GM18907 (cell line): ENCODE data around the gene SHTN1.

Experiments used
- ATAC-seq: cut with Tn5 transposase; IDR thresholded peaks from one replicate; pipeline ENCODE4 v1.9.1; 2021; ENCODE audit warnings: mild to moderate bottlenecking, moderate library complexity; ENCODE audit not compliant: unreplicated experiment

The SHTN1 gene

DNA sequence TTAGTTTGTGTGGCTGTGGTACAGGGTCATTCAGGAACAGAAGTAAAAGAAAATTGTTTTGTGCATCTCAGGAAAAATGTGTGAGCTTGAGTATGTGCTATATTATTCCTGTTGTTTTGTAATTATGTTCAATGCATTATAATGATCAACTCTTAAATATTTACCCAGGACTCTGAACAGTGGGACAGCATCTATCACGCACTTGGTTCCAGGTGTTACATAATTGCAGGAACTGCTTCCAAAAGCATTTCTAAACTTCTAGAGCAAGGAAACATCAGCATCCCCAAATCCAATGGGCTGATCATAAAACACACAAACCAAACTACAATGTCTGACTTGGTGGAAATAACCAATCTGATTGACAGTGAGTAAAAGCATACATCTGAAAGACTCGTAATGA is 129.1 kb downstream of the SHTN1 start:
- ATAC-seq: no peak

GRCh38 chr10:116873134-116873533 is 131.9 kb downstream of the SHTN1 start:
- no peak for ATAC-seq

DNA sequence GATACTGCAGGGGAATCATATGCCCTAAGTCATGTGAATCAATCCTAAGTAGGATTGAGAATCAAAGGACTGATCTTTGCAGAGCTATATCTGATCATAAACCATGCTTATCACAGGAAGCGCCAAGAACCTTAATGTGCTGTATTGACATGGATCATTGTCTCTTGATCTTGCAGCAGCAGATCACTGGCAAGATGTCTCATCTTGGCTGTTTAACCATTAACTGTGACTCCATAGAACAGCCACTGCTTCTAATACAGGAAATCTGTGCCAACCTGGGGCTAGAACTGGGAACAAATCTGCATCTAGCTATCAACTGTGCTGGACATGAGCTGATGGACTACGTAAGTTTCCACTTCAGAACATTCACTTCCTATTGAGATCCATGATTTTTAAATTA is 134.0 kb downstream of the SHTN1 start:
- ATAC-seq: no peak

- no peak for ATAC-seq
Measured at GRCh38 chr10:116868722-116869121, 136.3 kb downstream of the SHTN1 start.

DNA sequence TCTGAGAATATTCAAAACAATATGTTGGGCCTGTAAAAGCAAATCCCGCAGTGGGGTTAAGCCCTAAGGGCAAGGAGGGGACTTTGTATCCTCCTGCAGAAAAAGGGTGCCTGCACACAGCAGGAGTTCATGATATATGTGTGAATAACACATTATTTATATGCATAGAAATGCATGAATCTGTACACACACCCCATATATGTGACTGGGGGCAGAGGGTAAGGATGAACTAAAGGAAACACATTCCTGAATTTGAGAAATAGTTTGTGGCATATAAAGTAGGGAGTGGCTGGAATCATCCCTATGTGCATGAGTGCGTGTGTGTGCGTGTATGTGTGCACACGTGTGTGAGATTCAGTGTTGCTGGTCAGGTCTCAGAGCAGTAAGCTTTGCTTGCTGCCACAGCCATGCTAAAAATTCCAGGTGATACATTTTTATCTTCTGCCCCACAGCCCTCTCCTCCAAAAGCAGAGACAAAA is 136.8 kb downstream of the SHTN1 start:
- no peak for ATAC-seq

GRCh38 chr10:116866987-116867595 is 137.9 kb downstream of the SHTN1 start:
- no peak for ATAC-seq

DNA sequence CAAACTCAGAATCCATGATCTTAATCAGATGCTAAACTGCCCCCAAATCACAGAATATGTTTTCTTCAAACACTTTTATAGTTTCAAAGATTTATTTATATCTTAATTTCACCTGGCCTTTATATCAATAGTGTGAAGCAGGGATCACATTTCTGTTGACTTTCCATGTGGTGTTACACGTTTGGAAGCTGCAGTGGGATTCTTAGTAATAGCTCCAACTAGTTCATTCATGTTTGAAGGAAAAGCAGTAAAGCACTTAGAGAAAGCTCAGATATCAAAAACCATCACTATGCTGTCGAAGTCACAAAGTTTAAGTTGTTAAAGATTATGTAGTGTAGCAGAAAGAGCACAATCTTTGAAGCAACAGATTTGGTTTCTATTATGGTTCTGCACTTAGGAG is 138.9 kb downstream of the SHTN1 start:
- no peak for ATAC-seq

- no peak for ATAC-seq
Measured at GRCh38 chr10:116864436-116864835, 140.6 kb downstream of the SHTN1 start.

GRCh38 chr10:116861796-116862195 is 143.2 kb downstream of the SHTN1 start:
- no peak for ATAC-seq

DNA sequence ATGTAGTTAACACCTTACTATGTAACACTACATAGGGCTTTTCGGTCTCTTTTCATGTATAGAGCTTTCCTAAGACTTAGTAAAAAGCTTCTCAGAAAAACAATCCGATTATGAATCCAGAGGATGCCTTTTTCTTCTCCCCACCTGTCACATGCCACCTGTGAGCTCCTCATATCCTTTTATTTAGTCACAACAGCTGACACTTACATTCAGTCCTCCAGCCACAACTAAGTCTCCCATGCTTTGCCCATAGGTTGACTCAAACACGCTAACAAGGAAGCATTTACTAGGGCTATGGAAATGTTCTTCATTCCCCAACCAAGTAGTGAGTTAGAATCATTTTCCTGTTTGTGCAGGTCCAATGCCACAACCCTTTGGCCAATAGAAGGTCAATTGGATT is 147.8 kb downstream of the SHTN1 start:
- ATAC-seq: no peak

- no peak for ATAC-seq
Measured at GRCh38 chr10:116853701-116854100, 151.3 kb downstream of the SHTN1 start.

GRCh38 chr10:116853287-116853686 is 151.7 kb downstream of the SHTN1 start:
- ATAC-seq: no peak

DNA sequence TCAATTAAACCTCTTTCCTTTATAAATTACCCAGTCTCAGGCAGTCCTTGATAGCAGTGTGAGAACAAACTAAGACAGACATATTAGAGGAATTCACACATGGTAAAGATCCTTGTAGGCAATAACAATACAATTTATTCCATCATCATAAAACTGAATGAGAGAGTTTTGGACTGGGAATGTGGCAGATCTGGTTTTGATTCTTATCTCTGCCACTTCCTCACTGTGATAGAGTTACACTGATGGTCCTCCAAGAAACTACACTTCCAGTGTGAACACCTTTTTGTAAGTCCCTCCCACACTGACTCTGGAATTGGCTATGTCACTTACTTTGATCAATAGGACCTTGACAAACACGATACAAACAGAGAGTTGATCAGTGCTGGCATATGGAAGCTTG is 152.7 kb downstream of the SHTN1 start:
- no peak for ATAC-seq

DNA sequence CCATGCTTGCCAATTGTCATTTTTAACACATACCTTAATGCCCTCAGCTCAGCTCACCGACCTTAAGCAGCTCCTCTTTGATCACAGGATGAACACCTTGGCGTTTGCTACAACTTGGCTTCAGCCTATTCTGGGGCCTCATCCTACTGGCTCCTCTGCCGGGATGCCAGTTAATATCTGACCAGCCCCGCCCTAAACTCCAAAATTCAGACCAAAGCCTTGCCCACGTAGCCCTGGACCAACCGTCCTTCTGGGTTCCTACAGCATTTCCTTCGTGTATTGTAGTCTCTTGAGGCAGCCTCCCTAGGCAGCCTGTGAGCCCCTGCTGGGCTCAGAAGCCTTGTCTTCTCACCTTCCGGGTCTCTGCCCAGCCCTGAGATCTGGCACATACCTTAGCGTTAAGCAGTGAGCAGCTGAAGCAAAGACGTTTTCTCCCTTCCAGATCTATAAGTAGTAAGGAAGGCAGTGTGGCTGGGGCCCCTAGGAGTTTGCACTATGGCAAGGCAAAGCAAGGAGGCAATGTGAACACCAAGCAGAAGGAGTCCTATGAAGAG is 154.9 kb downstream of the SHTN1 start:
- ATAC-seq: no peak

DNA sequence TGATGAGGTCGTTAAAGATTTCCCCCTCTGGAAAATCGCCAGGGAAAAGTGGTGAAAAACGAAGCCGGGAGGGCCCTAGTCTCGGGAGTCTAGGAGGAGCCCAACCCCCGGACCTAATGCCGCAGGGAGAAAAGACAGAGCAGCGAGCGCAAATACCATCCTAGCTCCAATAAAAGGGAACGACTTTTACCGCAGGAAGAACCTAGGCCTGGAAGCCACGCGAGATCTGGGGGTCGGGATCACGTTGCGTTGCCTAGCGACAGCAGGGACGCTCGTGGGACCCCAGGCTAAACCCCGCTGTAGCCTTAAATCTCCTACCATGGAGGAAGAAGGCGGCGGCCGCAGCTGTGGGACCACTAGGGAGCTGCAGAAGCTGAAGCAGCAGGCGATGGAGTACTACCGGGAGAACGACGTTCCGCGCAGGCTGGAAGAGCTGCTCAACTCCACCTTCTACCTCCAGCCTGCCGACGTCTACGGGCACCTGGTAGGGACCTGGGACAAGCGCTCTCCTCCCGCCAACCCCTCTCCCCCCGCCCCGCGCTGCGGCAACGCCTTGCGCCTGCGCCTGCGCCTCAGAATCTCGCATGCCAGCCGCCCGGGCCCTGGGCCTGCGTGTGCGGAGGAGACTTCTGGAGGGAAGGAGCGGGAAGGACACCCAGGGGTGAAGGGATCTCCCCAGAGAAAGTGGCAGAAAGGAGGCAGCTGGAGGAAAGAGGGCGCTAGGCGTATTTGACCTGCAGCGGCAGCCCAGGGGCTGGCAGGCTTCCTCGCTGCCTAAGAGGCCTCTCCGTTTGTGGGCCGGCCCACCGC is 155.5 kb downstream of the SHTN1 start, which contains the start of gene ENO4:
Gene ENO4, plus strand, starts transcription at position 252 of the 810 bp plus-strand sequence. Its CDS starts 68 bp downstream, at position 320.
- peak; percentile 62 for ATAC-seq

- no peak for ATAC-seq
Measured at GRCh38 chr10:116848944-116849247, 156.1 kb downstream of the SHTN1 start.

DNA sequence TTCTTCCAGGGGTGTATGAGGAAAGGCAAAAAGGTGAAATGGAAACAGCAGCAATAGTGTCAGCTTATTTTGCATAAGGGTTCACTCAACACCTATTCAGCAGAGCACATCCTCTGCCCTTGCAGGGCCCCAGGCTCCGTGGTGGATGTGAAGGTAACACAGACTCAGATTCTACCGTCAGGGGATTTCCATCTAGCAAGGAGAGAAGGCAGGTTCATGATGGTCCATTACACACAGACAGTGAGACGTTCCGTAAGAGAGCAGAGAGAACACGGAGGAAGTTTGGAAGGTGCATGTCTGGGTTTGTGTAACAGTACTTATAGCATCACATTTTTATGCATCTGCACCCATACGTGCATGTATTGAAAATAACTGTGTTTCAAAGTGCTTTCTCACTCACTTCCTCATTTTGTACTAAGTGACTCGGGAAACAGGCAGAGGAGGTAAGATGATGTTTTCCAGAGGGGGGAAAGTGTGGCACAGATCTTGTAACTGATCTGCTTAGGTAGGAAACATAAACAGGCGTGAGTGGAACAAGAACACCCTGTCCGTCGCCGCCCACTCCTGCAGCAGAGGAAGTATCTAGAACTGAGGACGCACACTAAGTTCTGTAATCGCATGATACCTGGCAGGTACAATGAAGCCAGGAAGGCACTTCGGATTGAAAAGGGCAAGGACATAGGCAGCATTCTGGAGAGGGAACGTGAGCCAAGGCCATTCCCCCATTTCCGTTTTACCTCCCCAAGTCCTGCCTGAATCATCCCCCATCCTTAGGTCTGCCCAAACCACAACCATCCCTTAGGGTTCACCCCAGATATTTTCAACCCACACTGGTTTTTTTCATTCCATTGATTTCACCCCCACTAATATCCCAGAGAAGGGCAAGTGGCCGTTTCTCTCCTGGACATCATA is 156.7 kb downstream of the SHTN1 start:
- ATAC-seq: peak; percentile 82

- ATAC-seq: no peak
Measured at GRCh38 chr10:116845823-116846222, 159.2 kb downstream of the SHTN1 start.

- no peak for ATAC-seq
Measured at GRCh38 chr10:116840389-116841075, 164.5 kb downstream of the SHTN1 start.

GRCh38 chr10:116838143-116838725 is 166.8 kb downstream of the SHTN1 start:
- ATAC-seq: peak; percentile 67
